Stimulated activated CD8-positive, alpha-beta memory T cell treated with anti-CD3 and anti-CD28 coated beads, Interleukin-4, amount 100 ng/mL, for 4 hours (primary cell): ENCODE data around the gene FBXW8.

Experiments used
- DNase-seq, 2 donors: peaks; one replicate each; pipeline ENCODE4 v3.0.0-alpha.2; 2020; ENCODE audit warnings: low read depth in 2 of 2, low spot score in 1 of 2

The FBXW8 gene

GRCh38 chr12:116990971-116991966, 80.5 kb downstream of the FBXW8 start:
- DNase-seq: no peak

- DNase-seq: no peak
Measured at GRCh38 chr12:116996093-116996492, 85.3 kb downstream of the FBXW8 start.

GRCh38 chr12:116996621-116997020, 85.9 kb downstream of the FBXW8 start:
- no peak for DNase-seq

GRCh38 chr12:116999066-116999465, 88.3 kb downstream of the FBXW8 start:
- no peak for DNase-seq

- DNase-seq: no peak
Measured at GRCh38 chr12:117000316-117000715, 89.6 kb downstream of the FBXW8 start.

- DNase-seq: no peak
Measured at GRCh38 chr12:117002051-117002817, 91.5 kb downstream of the FBXW8 start.

- no peak for DNase-seq
Measured at GRCh38 chr12:117003883-117004404, 93.2 kb downstream of the FBXW8 start.

GRCh38 chr12:117005417-117006046, 94.8 kb downstream of the FBXW8 start:
- no peak for DNase-seq

GRCh38 chr12:117006333-117006732, 95.6 kb downstream of the FBXW8 start:
- no peak for DNase-seq

- DNase-seq: no peak
Measured at GRCh38 chr12:117007577-117007976, 96.8 kb downstream of the FBXW8 start.

- no peak for DNase-seq
Measured at GRCh38 chr12:117009759-117010158, 99.0 kb downstream of the FBXW8 start.

- no peak for DNase-seq
Measured at GRCh38 chr12:117010693-117011451, 100.1 kb downstream of the FBXW8 start.

GRCh38 chr12:117011988-117012805, 101.4 kb downstream of the FBXW8 start:
- DNase-seq: no peak

GRCh38 chr12:117013726-117014125, 103.0 kb downstream of the FBXW8 start:
- no peak for DNase-seq

- DNase-seq: no peak
Measured at GRCh38 chr12:117014342-117014887, 103.7 kb downstream of the FBXW8 start.

GRCh38 chr12:117015811-117016210, 105.1 kb downstream of the FBXW8 start:
- no peak for DNase-seq

- DNase-seq: no peak
Measured at GRCh38 chr12:117017807-117018206, 107.1 kb downstream of the FBXW8 start.

GRCh38 chr12:117018276-117018675, 107.5 kb downstream of the FBXW8 start:
- no peak for DNase-seq

GRCh38 chr12:117018685-117019084, 107.9 kb downstream of the FBXW8 start:
- no peak for DNase-seq
